ENCODE measurements around the gene ZC3H7A. TPM values are rescaled to one million over a fixed set of nuclear protein-coding genes. Genes with fewer than 3 reads are reported as not detected.
A peak's percentile ranks its signal among the peaks of the same experiment; 100 is the strongest.

ZC3H7A gene
- total and polyA plus RNA-seq, 2 of the 13 experiments (the other 11 are each of a cell fraction or from before 2014, with no cell fraction given): 29.2 to 36.8 TPM

DNA sequence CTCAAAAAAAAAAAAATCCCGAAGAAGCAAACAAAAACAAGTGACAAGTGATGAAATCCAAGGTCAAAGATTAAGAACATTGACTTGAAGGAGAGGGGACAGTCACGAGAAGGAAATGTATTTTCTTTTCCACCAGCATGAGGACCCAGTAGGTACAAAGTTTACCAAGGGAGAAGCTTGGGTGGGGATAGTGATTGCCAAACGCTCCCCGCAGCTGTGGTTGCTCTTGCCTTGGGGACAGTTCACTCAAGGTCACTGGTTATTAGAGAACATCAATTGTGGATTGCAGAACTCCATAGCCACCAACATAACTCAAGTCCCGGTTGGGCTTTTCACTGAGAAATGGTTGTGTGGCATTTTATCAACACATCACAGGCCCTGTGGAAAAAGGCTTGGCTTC is 27.3 kb upstream of the ZC3H7A start (continued):
- TF ChIP-seq SNRNP70 (IDR thresholded peaks at IDR 0.05; ENCODE audit: low read depth, low read length) (no peak), SOX6 (IDR thresholded peaks at IDR 0.05) (no peak), SOX6 (CRISPR knock-in tag; IDR thresholded peaks at IDR 0.05) (peak; percentile 68; the same call in 1 of the 2 replicates), NCOR1 (IDR thresholded peaks at IDR 0.05; ENCODE audit: borderline replicate concordance, low read length) (peak; percentile 87; the same call in 1 of the 2 replicates), FOXK1 (CRISPR knock-in tag; IDR thresholded peaks at IDR 0.05; ENCODE audit: borderline replicate concordance, low read depth) (peak; percentile 40; the same call in 1 of the 2 replicates), POGZ (CRISPR knock-in tag; IDR thresholded peaks at IDR 0.05) (peak; percentile 33; the same call in 1 of the 2 replicates), ZNF644 (CRISPR knock-in tag; IDR thresholded peaks at IDR 0.05; ENCODE audit: low read depth) (peak; percentile 91), NCOA2 (CRISPR knock-in tag; IDR thresholded peaks at IDR 0.05) (peak; percentile 69; the same call in 1 of the 2 replicates), TBX3 (IDR thresholded peaks at IDR 0.05; ENCODE audit: borderline replicate concordance) (0 out of 2 replicates have a peak, but pooled peaks have one; percentile 32), MYNN (CRISPR knock-in tag; IDR thresholded peaks at IDR 0.05; ENCODE audit: low read depth) (no peak), ELF3 (CRISPR knock-in tag; IDR thresholded peaks at IDR 0.05) (0 out of 2 replicates have a peak, but pooled peaks have one; percentile 32), HNF4G (IDR thresholded peaks at IDR 0.05; ENCODE audit: borderline replicate concordance, low read depth, low read length) (peak; percentile 55; the same call in 1 of the 2 replicates), HNF4G (CRISPR knock-in tag; IDR thresholded peaks at IDR 0.05; ENCODE audit: borderline replicate concordance, low read depth) (no peak), ZNF431 (CRISPR knock-in tag; IDR thresholded peaks at IDR 0.05; ENCODE audit: borderline replicate concordance, low read depth) (no peak), PPARG (CRISPR knock-in tag; conservative IDR thresholded peaks at IDR 0.05) (0 out of 2 replicates have a peak, but pooled peaks have one; percentile 19), ZBTB3 (CRISPR knock-in tag; IDR thresholded peaks at IDR 0.05; ENCODE audit: borderline replicate concordance, low read depth) (no peak), ZNF205 (CRISPR knock-in tag; IDR thresholded peaks at IDR 0.05) (peak; percentile 75; the same call in 1 of the 2 replicates), SALL1 (CRISPR knock-in tag; IDR thresholded peaks at IDR 0.05) (peak; percentile 87), ZNF670 (CRISPR knock-in tag; IDR thresholded peaks at IDR 0.05; ENCODE audit: borderline replicate concordance) (peak; percentile 36; the same call in 1 of the 2 replicates), GATAD2A (CRISPR knock-in tag; IDR thresholded peaks at IDR 0.05) (peak; percentile 93), NR2F1 (CRISPR knock-in tag; IDR thresholded peaks at IDR 0.05) (peak in 1 of 2 experiments; percentile 49; a peak in 1 of 4 replicates), RXRB (CRISPR knock-in tag; IDR thresholded peaks at IDR 0.05; ENCODE audit: borderline replicate concordance) (peak; percentile 92)
- TF ChIP-seq, protein P1, sequence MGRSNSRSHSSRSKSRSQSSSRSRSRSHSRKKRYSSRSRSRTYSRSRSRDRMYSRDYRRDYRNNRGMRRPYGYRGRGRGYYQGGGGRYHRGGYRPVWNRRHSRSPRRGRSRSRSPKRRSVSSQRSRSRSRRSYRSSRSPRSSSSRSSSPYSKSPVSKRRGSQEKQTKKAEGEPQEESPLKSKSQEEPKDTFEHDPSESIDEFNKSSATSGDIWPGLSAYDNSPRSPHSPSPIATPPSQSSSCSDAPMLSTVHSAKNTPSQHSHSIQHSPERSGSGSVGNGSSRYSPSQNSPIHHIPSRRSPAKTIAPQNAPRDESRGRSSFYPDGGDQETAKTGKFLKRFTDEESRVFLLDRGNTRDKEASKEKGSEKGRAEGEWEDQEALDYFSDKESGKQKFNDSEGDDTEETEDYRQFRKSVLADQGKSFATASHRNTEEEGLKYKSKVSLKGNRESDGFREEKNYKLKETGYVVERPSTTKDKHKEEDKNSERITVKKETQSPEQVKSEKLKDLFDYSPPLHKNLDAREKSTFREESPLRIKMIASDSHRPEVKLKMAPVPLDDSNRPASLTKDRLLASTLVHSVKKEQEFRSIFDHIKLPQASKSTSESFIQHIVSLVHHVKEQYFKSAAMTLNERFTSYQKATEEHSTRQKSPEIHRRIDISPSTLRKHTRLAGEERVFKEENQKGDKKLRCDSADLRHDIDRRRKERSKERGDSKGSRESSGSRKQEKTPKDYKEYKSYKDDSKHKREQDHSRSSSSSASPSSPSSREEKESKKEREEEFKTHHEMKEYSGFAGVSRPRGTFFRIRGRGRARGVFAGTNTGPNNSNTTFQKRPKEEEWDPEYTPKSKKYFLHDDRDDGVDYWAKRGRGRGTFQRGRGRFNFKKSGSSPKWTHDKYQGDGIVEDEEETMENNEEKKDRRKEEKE (IDR thresholded peaks at IDR 0.05): no peak
- TF ChIP-seq, protein P2, sequence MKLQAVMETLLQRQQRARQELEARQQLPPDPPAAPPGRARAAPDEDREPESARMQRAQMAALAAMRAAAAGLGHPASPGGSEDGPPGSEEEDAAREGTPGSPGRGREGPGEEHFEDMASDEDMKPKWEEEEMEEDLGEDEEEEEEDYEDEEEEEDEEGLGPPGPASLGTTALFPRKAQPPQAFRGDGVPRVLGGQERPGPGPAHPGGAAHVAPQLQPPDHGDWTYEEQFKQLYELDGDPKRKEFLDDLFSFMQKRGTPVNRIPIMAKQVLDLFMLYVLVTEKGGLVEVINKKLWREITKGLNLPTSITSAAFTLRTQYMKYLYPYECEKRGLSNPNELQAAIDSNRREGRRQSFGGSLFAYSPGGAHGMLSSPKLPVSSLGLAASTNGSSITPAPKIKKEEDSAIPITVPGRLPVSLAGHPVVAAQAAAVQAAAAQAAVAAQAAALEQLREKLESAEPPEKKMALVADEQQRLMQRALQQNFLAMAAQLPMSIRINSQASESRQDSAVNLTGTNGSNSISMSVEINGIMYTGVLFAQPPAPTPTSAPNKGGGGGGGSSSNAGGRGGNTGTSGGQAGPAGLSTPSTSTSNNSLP (IDR thresholded peaks at IDR 0.05; ENCODE audit: low read depth, low read length): peak; percentile 98

Data from HepG2 (cell line).